C4-2B (cell line): ENCODE measurements around the gene AIP.

Experiments used
- H3K27ac ChIP-seq: fragments of 450-650 bp; 2 replicates; pipeline ENCODE4 v1.5.1; 2017
- CTCF ChIP-seq: fragments of 450-650 bp; conservative IDR thresholded peaks from 2 replicates; pipeline ENCODE4 v1.5.1; 2017; ENCODE audit warnings: mild to moderate bottlenecking
- ZFX ChIP-seq: fragments of 450-650 bp; IDR thresholded peaks from 2 replicates; pipeline ENCODE4 v1.6.1; 2017

AIP gene

GRCh38 chr11:67437082-67437808 lies 45.6 kb upstream of the AIP start, which contains the start of gene PTPRCAP:
PTPRCAP (minus strand) TSS chr11:67437682; CDS start chr11:67437619, 63 bp downstream.
- H3K27ac ChIP-seq = no peak within 1 kb of the TSS
- TF ChIP-seq CTCF = no peak
- no peak for TF ChIP-seq ZFX

GRCh38 chr11:67437809-67438157 lies 45.0 kb upstream of the AIP start:
- no peak overlapping the region for H3K27ac ChIP-seq
- TF ChIP-seq CTCF (no peak), ZFX (no peak)

GRCh38 chr11:67438158-67438902 lies 44.5 kb upstream of the AIP start:
- no peak overlapping the region for H3K27ac ChIP-seq
- no peak for TF ChIP-seq CTCF
- TF ChIP-seq ZFX = no peak

- no peak overlapping the region for H3K27ac ChIP-seq
- TF ChIP-seq CTCF = no peak
- no peak for TF ChIP-seq ZFX
Measured at GRCh38 chr11:67439321-67440228, 43.3 kb upstream of the AIP start.

- TF ChIP-seq ZFX (no peak), CTCF (no peak)
- H3K27ac ChIP-seq = no peak overlapping the region
Measured at GRCh38 chr11:67440229-67441097, 42.4 kb upstream of the AIP start.

- no peak overlapping the region for H3K27ac ChIP-seq
Measured at GRCh38 chr11:67441098-67441563, 41.7 kb upstream of the AIP start.

More at GRCh38 chr11:67441098-67441563, 41.7 kb upstream of the AIP start:
- TF ChIP-seq CTCF = no peak
- TF ChIP-seq ZFX = no peak
